Measurements from ENCODE around the gene LCE2B.
"Not testable (repeated sequence)": the region's sequence is repeated elsewhere in the genome, so short reads cannot be mapped to it uniquely, and the experiment has no call there.

The LCE2B gene

GRCh38 chr1:152673016-152673415 lies 12.9 kb upstream of the LCE2B start:
- H3K9me3 ChIP-seq (ENCODE audit: control insufficient read depth, low read length) = no peaks in the 10 kb centered on the region
- DNase-seq (ENCODE audit: low read depth) = no peak
- no peaks in the 10 kb centered on the region for H3K27me3 ChIP-seq (replicated peaks; ENCODE audit: control insufficient read depth, insufficient read depth, low read length)
- no peaks in the 10 kb centered on the region for H3K4me1 ChIP-seq (ENCODE audit: control insufficient read depth, insufficient read depth, low read length)
- no peak overlapping the region for H3K9ac ChIP-seq (ENCODE audit: low read length)
- no peaks in the 10 kb centered on the region for H3K36me3 ChIP-seq (ENCODE audit: control insufficient read depth, insufficient read depth, low read length, severe bottlenecking)
- no peak overlapping the region for H3K4me3 ChIP-seq (ENCODE audit: low read length)

- H3K4me1 ChIP-seq (ENCODE audit: control insufficient read depth, insufficient read depth, low read length); H3K27me3 ChIP-seq (replicated peaks; ENCODE audit: control insufficient read depth, insufficient read depth, low read length); H3K4me3 ChIP-seq (ENCODE audit: low read length); H3K9me3 ChIP-seq (ENCODE audit: control insufficient read depth, low read length); H3K9ac ChIP-seq (ENCODE audit: low read length); H3K36me3 ChIP-seq (ENCODE audit: control insufficient read depth, insufficient read depth, low read length, severe bottlenecking); DNase-seq (ENCODE audit: low read depth): not testable (repeated sequence)
These were observed 10.9 kb upstream of the LCE2B start, which contains the start of gene LCE2C for GRCh38 chr1:152674983-152675382. TSS of gene LCE2C (plus strand) at chr1:152675279. CDS start at chr1:152676016, 737 bp downstream.

- H3K4me3 ChIP-seq (ENCODE audit: low read length) = no peak overlapping the region
- H3K36me3 ChIP-seq (ENCODE audit: control insufficient read depth, insufficient read depth, low read length, severe bottlenecking) = no peaks in the 10 kb centered on the region
- H3K27me3 ChIP-seq (replicated peaks; ENCODE audit: control insufficient read depth, insufficient read depth, low read length) = no peaks in the 10 kb centered on the region
- no peak for DNase-seq (ENCODE audit: low read depth)
- H3K4me1 ChIP-seq (ENCODE audit: control insufficient read depth, insufficient read depth, low read length) = no peaks in the 10 kb centered on the region
- no peak overlapping the region for H3K9ac ChIP-seq (ENCODE audit: low read length)
- no peaks in the 10 kb centered on the region for H3K9me3 ChIP-seq (ENCODE audit: control insufficient read depth, low read length)
These were observed 6.5 kb upstream of the LCE2B start for GRCh38 chr1:152679459-152679858.

GRCh38 chr1:152681616-152682015 lies 4.3 kb upstream of the LCE2B start:
- Histone ChIP-seq H3K4me1 (ENCODE audit: control insufficient read depth, insufficient read depth, low read length) (no peaks in the 10 kb centered on the region), H3K4me3 (ENCODE audit: low read length) (no peak overlapping the region), H3K36me3 (ENCODE audit: control insufficient read depth, insufficient read depth, low read length, severe bottlenecking) (no peaks in the 10 kb centered on the region), H3K27me3 (replicated peaks; ENCODE audit: control insufficient read depth, insufficient read depth, low read length) (no peaks in the 10 kb centered on the region), H3K9ac (ENCODE audit: low read length) (no peak overlapping the region), H3K9me3 (ENCODE audit: control insufficient read depth, low read length) (no peaks in the 10 kb centered on the region)
- DNase-seq (ENCODE audit: low read depth) = no peak

GRCh38 chr1:152683846-152684245 lies 2.1 kb upstream of the LCE2B start:
- no peaks in the 10 kb centered on the region for H3K4me1 ChIP-seq (ENCODE audit: control insufficient read depth, insufficient read depth, low read length)
- H3K9me3 ChIP-seq (ENCODE audit: control insufficient read depth, low read length) = no peaks in the 10 kb centered on the region
- no peak overlapping the region for H3K9ac ChIP-seq (ENCODE audit: low read length)
- no peak overlapping the region for H3K4me3 ChIP-seq (ENCODE audit: low read length)
- no peaks in the 10 kb centered on the region for H3K36me3 ChIP-seq (ENCODE audit: control insufficient read depth, insufficient read depth, low read length, severe bottlenecking)
- peaks cover 2% of the 10 kb centered on the region for H3K27me3 ChIP-seq (replicated peaks; ENCODE audit: control insufficient read depth, insufficient read depth, low read length)
- no peak for DNase-seq (ENCODE audit: low read depth)

GRCh38 chr1:152697701-152698600 lies 12.0 kb downstream of the LCE2B start, which contains the start of gene LCE2A:
TSS of gene LCE2A (plus strand) at chr1:152698345. CDS start at chr1:152698902, 557 bp downstream.
- no peaks in the 10 kb centered on the region for H3K4me1 ChIP-seq (ENCODE audit: control insufficient read depth, insufficient read depth, low read length)
- no peaks in the 10 kb centered on the region for H3K27me3 ChIP-seq (replicated peaks; ENCODE audit: control insufficient read depth, insufficient read depth, low read length)
- DNase-seq (ENCODE audit: low read depth) = no peak
- no peaks in the 10 kb centered on the region for H3K36me3 ChIP-seq (ENCODE audit: control insufficient read depth, insufficient read depth, low read length, severe bottlenecking)
- H3K9me3 ChIP-seq (ENCODE audit: control insufficient read depth, low read length) = no peaks in the 10 kb centered on the region
- no peak within 1 kb of the TSS for H3K4me3 ChIP-seq (ENCODE audit: low read length)
- no peak within 1 kb of the TSS for H3K9ac ChIP-seq (ENCODE audit: low read length)

- Histone ChIP-seq H3K4me3 (ENCODE audit: low read length) (no peak overlapping the region), H3K9me3 (ENCODE audit: control insufficient read depth, low read length) (peaks cover 3% of the 10 kb centered on the region), H3K27me3 (replicated peaks; ENCODE audit: control insufficient read depth, insufficient read depth, low read length) (no peaks in the 10 kb centered on the region), H3K36me3 (ENCODE audit: control insufficient read depth, insufficient read depth, low read length, severe bottlenecking) (no peaks in the 10 kb centered on the region), H3K9ac (ENCODE audit: low read length) (no peak overlapping the region), H3K4me1 (ENCODE audit: control insufficient read depth, insufficient read depth, low read length) (no peaks in the 10 kb centered on the region)
- DNase-seq (ENCODE audit: low read depth) = no peak
These were observed 13.8 kb downstream of the LCE2B start for GRCh38 chr1:152699746-152700145.

- no peaks in the 10 kb centered on the region for H3K4me1 ChIP-seq (ENCODE audit: control insufficient read depth, insufficient read depth, low read length)
- H3K9me3 ChIP-seq (ENCODE audit: control insufficient read depth, low read length) = peaks cover 3% of the 10 kb centered on the region
- H3K9ac ChIP-seq (ENCODE audit: low read length) = no peak within 1 kb of the TSS
- DNase-seq (ENCODE audit: low read depth) = no peak
- H3K4me3 ChIP-seq (ENCODE audit: low read length) = no peak within 1 kb of the TSS
- no peaks in the 10 kb centered on the region for H3K36me3 ChIP-seq (ENCODE audit: control insufficient read depth, insufficient read depth, low read length, severe bottlenecking)
- H3K27me3 ChIP-seq (replicated peaks; ENCODE audit: control insufficient read depth, insufficient read depth, low read length) = no peaks in the 10 kb centered on the region
These were observed 21.9 kb downstream of the LCE2B start, which contains the start of gene LCE4A for GRCh38 chr1:152707860-152708259. TSS of gene LCE4A (plus strand) at chr1:152708160. CDS start at chr1:152709076, 916 bp downstream.

- Histone ChIP-seq H3K4me1 (ENCODE audit: control insufficient read depth, insufficient read depth, low read length) (no peaks in the 10 kb centered on the region), H3K9ac (ENCODE audit: low read length) (no peak overlapping the region), H3K27me3 (replicated peaks; ENCODE audit: control insufficient read depth, insufficient read depth, low read length) (peaks cover 20% of the 10 kb centered on the region), H3K9me3 (ENCODE audit: control insufficient read depth, low read length) (peaks cover 5% of the 10 kb centered on the region), H3K4me3 (ENCODE audit: low read length) (no peak overlapping the region), H3K36me3 (ENCODE audit: control insufficient read depth, insufficient read depth, low read length, severe bottlenecking) (no peaks in the 10 kb centered on the region)
- DNase-seq (ENCODE audit: low read depth) = no peak
These were observed 32.3 kb downstream of the LCE2B start for GRCh38 chr1:152718238-152718637.

GRCh38 chr1:152725261-152725660 lies 39.3 kb downstream of the LCE2B start:
- DNase-seq (ENCODE audit: low read depth) = no peak
- no peaks in the 10 kb centered on the region for H3K9me3 ChIP-seq (ENCODE audit: control insufficient read depth, low read length)
- no peaks in the 10 kb centered on the region for H3K4me1 ChIP-seq (ENCODE audit: control insufficient read depth, insufficient read depth, low read length)
- H3K4me3 ChIP-seq (ENCODE audit: low read length) = no peak overlapping the region
- peaks cover 10% of the 10 kb centered on the region for H3K27me3 ChIP-seq (replicated peaks; ENCODE audit: control insufficient read depth, insufficient read depth, low read length)
- no peaks in the 10 kb centered on the region for H3K36me3 ChIP-seq (ENCODE audit: control insufficient read depth, insufficient read depth, low read length, severe bottlenecking)
- H3K9ac ChIP-seq (ENCODE audit: low read length) = no peak overlapping the region

GRCh38 chr1:152728986-152729385 lies 43.1 kb downstream of the LCE2B start:
- no peak for DNase-seq (ENCODE audit: low read depth)
- Histone ChIP-seq H3K4me1 (ENCODE audit: control insufficient read depth, insufficient read depth, low read length) (no peaks in the 10 kb centered on the region), H3K9me3 (ENCODE audit: control insufficient read depth, low read length) (no peaks in the 10 kb centered on the region), H3K36me3 (ENCODE audit: control insufficient read depth, insufficient read depth, low read length, severe bottlenecking) (no peaks in the 10 kb centered on the region), H3K9ac (ENCODE audit: low read length) (no peak overlapping the region), H3K4me3 (ENCODE audit: low read length) (no peak overlapping the region), H3K27me3 (replicated peaks; ENCODE audit: control insufficient read depth, insufficient read depth, low read length) (no peaks in the 10 kb centered on the region)

Data from adipocyte (in vitro differentiated cells).